Breast epithelium (tissue), 4 donors: ENCODE data around the gene DNAAF9. TPM values are rescaled to one million over a fixed set of nuclear protein-coding genes. Genes with fewer than 3 reads are reported as not detected.

Source experiments
- DNase-seq, 2 donors: peaks; one replicate each; pipeline ENCODE4 v3.0.0-alpha.2; 2019; ENCODE audit warnings: low spot score in 2 of 2
- H3K27ac ChIP-seq, 2 donors: fragments of 200-600 bp; sonication (generic) in 1 of 2; one replicate each; pipeline ENCODE4 v1.5.1; 2016 to 2019; ENCODE audit warnings: mild to moderate bottlenecking in 1 of 2
- H3K27me3 ChIP-seq, 2 donors: fragments of 200-600 bp; sonication (generic) in 1 of 2; one replicate each; pipeline versions ENCODE4 v1.5.1 to v1.6.0; 2017 to 2019; ENCODE audit warnings: control low read depth in 1 of 2, mild to moderate bottlenecking in 1 of 2
- H3K36me3 ChIP-seq: fragments of 200-600 bp; one replicate; pipeline ENCODE4 v1.5.1; 2019
- H3K4me1 ChIP-seq, 2 donors: fragments of 200-600 bp; sonication (generic); one replicate each; pipeline ENCODE4 v1.5.1; 2016 to 2019; ENCODE audit warnings: control low read depth in 1 of 2
- H3K4me3 ChIP-seq, 3 donors: fragments of 200-600 bp; sonication (generic); 1 replicate in 2 of 3; 2 replicates in 1 of 3; pipeline ENCODE4 v1.5.1; 2016 to 2019; ENCODE audit warnings: mild to moderate bottlenecking in 3 of 3, moderate library complexity in 2 of 3
- H3K9me3 ChIP-seq, 2 donors: fragments of 200-600 bp; sonication (generic) in 1 of 2; one replicate each; pipeline ENCODE4 v1.5.1; 2016 to 2019; ENCODE audit warnings: control low read depth in 1 of 2
- CTCF ChIP-seq, 3 donors: fragments of 450-650 bp; IDR thresholded peaks; one replicate each; pipeline ENCODE4 v1.5.1; 2016 to 2017; ENCODE audit warnings: antibody characterized with exemption in 3 of 3, mild to moderate bottlenecking in 3 of 3, moderate library complexity in 3 of 3
- POLR2A ChIP-seq: fragments of 450-650 bp; IDR thresholded peaks from one replicate; pipeline ENCODE4 v1.6.1; 2016; ENCODE audit warnings: antibody characterized with exemption, mild to moderate bottlenecking, moderate library complexity
- POLR2AphosphoS5 ChIP-seq, 3 donors: sonication (generic); formaldehyde crosslinking; IDR thresholded peaks; one replicate each; pipeline ENCODE4 v1.6.1; 2017; ENCODE audit warnings: antibody characterized with exemption in 3 of 3
- intact Hi-C: fragments of 100-400 bp; cut with DNase I; formaldehyde crosslinking; loops from one replicate; pipeline ENCODE4 v1.15.1; 2023; ENCODE audit warnings: low total_unique reads
- total RNA-seq, 3 donors: library from RNA; depleted of rRNA; stranded (reverse); fragments of >200 nt; gene quantifications; one replicate each; pipeline ENCODE4 v1.1.0, GENCODE V29; 2016

DNAAF9 gene
- total RNA-seq, 3 donors from 2014 or later, result 15.7 to 35.8 (median 22.8) TPM

DNA sequence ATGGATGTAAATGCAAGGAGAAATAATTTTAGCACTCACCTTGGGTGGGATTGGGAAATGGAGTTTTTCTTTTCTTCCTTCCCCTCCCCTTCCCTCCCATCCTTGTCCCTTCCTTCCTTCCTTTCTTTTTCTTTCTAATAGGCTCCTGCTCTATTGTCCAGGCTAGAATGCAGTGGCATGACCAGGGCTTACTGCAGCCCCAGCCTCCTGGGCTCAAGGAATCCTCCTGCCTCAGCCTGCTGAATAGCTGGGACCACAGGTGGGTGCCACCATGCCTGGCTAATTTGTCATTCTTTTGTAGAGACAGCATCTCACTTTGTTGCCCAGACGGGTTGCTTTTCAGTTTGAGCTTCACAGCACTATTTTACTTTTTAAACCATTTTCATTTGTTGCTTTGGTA, 41.9 kb upstream of the DNAAF9 start:
- no peak for TF ChIP-seq POLR2A
- TF ChIP-seq POLR2AphosphoS5 (IDR thresholded peaks at IDR 0.05), result no peak
- no peak for TF ChIP-seq CTCF (IDR thresholded peaks at IDR 0.05)
- no peaks in the 10 kb centered on the region for H3K9me3 ChIP-seq
- no peaks in the 10 kb centered on the region for H3K4me1 ChIP-seq
- no peaks in the 10 kb centered on the region for H3K27me3 ChIP-seq
- no peaks in the 10 kb centered on the region for H3K36me3 ChIP-seq
- H3K4me3 ChIP-seq, result no peak overlapping the region
- intact Hi-C loops, result no loop called here
- DNase-seq, result no peak
- H3K27ac ChIP-seq, result no peak overlapping the region

DNA sequence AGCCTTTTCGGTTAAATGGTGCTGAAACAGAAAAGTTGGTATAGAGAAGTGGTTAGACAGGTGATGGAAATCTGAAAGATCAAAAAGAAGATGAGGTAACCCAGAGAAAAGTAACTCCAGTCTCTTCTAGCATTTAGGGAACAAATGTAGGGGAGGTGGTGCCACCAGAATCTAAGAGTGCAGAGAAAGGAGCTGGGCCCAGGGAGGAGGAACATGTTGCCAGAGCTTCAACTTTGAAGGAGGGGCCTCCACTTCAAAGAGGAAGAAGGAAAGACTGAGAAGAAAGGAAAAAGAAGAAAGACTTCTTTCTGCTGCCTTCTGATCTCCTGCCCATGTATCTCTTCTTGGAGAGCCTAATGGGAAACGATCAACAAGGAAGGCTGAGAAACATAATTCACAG, 39.9 kb upstream of the DNAAF9 start:
- DNase-seq, result no peak
- Histone ChIP-seq H3K27ac (no peak overlapping the region), H3K4me3 (no peak overlapping the region), H3K27me3 (no peaks in the 10 kb centered on the region), H3K36me3 (no peaks in the 10 kb centered on the region), H3K9me3 (no peaks in the 10 kb centered on the region), H3K4me1 (no peaks in the 10 kb centered on the region)
- TF ChIP-seq POLR2A, result no peak
- no peak for TF ChIP-seq POLR2AphosphoS5 (IDR thresholded peaks at IDR 0.05)
- no peak for TF ChIP-seq CTCF (IDR thresholded peaks at IDR 0.05)
- intact Hi-C loops, result no loop called here

DNA sequence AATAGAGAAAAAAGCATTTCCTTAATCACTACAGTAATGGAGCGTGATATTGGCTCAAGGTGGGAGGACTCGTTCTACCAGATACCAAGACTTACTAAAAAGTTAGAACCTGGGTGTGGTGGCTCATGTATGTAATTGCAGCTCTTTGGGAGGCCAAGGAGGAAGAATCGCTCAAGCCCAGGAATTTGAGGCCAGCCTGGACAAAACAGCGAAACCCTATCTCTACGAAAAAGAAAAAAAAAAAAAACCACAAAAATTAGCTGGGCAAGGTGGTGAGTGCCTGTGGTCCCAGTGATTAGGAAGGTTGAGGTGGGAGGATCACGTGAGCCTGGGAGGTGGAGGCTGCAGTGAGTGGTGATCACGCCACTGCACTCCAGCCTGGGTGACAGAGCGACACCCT, 39.3 kb upstream of the DNAAF9 start:
- H3K4me3 ChIP-seq, result no peak overlapping the region
- no peak for DNase-seq
- H3K27ac ChIP-seq, result no peak overlapping the region
- H3K4me1 ChIP-seq, result no peaks in the 10 kb centered on the region
- H3K27me3 ChIP-seq, result no peaks in the 10 kb centered on the region
- no peaks in the 10 kb centered on the region for H3K9me3 ChIP-seq
- intact Hi-C loops, result no loop called here
- no peaks in the 10 kb centered on the region for H3K36me3 ChIP-seq
- no peak for TF ChIP-seq POLR2AphosphoS5 (IDR thresholded peaks at IDR 0.05)
- TF ChIP-seq CTCF (IDR thresholded peaks at IDR 0.05), result no peak
- TF ChIP-seq POLR2A, result no peak

- Histone ChIP-seq H3K4me1 (no peaks in the 10 kb centered on the region), H3K4me3 (no peak overlapping the region), H3K27me3 (no peaks in the 10 kb centered on the region), H3K36me3 (no peaks in the 10 kb centered on the region), H3K9me3 (no peaks in the 10 kb centered on the region), H3K27ac (no peak overlapping the region)
- intact Hi-C loops, result no loop called here
- TF ChIP-seq POLR2AphosphoS5 (IDR thresholded peaks at IDR 0.05) (no peak), CTCF (IDR thresholded peaks at IDR 0.05) (no peak)
- no peak for DNase-seq
Measured at GRCh38 chr20:3436864-3437574, 29.6 kb upstream of the DNAAF9 start.

GRCh38 chr20:3434232-3434631, 26.8 kb upstream of the DNAAF9 start:
- TF ChIP-seq CTCF (IDR thresholded peaks at IDR 0.05), result no peak
- no peak for TF ChIP-seq POLR2AphosphoS5 (IDR thresholded peaks at IDR 0.05)
- TF ChIP-seq POLR2A, result no peak
- intact Hi-C loops, result no loop called here
- DNase-seq, result no peak
- Histone ChIP-seq H3K36me3 (no peaks in the 10 kb centered on the region), H3K4me1 (no peaks in the 10 kb centered on the region), H3K27me3 (no peaks in the 10 kb centered on the region), H3K27ac (no peak overlapping the region), H3K9me3 (no peaks in the 10 kb centered on the region), H3K4me3 (no peak overlapping the region)
